Activated T-cell treated with anti-CD3 and anti-CD28 coated beads, Interleukin-2, amount 50 U/mL, for 4 hours (primary cell): ENCODE measurements around the gene FZD10. TPM values are rescaled to one million over a fixed set of nuclear protein-coding genes. Genes with fewer than 3 reads are reported as not detected.

Experiments
- ATAC-seq, 2 donors: fragments of 200-7000 bp; cut with Tn5 transposase; one replicate each; pipeline ENCODE4 v1.10.0; 2021
- DNase-seq: peaks from one replicate; pipeline ENCODE4 v3.0.0-alpha.2; 2020
- H3K27me3 Mint-ChIP-seq: one replicate; pipeline ENCODE4 v1.8.0; 2021; ENCODE audit warnings: low read depth, mixed read lengths
- H3K36me3 Mint-ChIP-seq: one replicate; pipeline ENCODE4 v1.8.0; 2022; ENCODE audit warnings: mixed read lengths; ENCODE audit not compliant: insufficient read depth
- H3K4me1 Mint-ChIP-seq: one replicate; pipeline ENCODE4 v1.8.0; 2021; ENCODE audit warnings: low read depth, mixed read lengths
- H3K4me3 Mint-ChIP-seq: one replicate; pipeline ENCODE4 v1.8.0; 2021; ENCODE audit warnings: mild to moderate bottlenecking, moderate library complexity, mixed read lengths
- H3K9me3 Mint-ChIP-seq: one replicate; pipeline ENCODE4 v1.8.0; 2021; ENCODE audit warnings: mixed read lengths
- total RNA-seq, 3 donors: library from RNA; stranded (reverse); gene quantifications; one replicate each; pipeline ENCODE4 v1.2.1, GENCODE V29; 2021

Gene FZD10
- total RNA-seq, 3 donors from 2014 or later, result not detected

GRCh38 chr12:130155416-130156073 lies 6.7 kb upstream of the FZD10 start:
- DNase-seq, result no peak
- ATAC-seq, result no peak

DNA sequence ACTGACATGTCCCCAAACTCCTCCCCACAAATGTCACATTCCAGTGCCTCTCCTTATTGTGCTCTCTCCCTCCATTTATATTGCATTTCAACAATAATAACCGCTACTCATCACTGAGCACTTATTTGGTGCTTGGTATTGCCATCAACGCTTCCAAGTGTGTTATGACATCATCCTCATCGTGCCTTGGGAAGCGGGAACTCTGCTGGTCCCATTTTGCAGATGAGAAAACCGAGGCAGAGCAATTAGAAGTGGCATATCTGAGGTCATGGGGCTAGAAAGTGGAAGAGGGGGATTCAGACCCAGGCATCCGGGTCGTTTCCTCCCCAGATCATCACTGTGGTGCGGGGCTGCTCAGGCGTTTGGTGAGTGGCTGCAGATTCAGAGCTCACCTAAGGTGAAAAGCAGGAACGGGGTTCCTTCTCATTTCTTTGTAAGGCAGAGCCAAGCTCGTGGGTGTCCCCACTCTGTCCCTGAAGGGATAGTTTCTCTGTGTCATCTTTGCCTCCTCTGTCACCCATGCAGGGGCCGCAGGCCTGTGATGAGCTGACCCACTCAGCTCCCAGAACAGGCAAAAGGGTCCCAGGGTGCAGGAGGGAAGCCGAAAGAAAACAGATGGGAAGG lies 5.5 kb upstream of the FZD10 start:
- Mint-ChIP-seq H3K9me3 (no peaks in the 10 kb centered on the region), H3K27me3 (peaks cover 27% of the 10 kb centered on the region), H3K4me3 (no peak overlapping the region), H3K4me1 (no peaks in the 10 kb centered on the region), H3K36me3 (no peaks in the 10 kb centered on the region)
- DNase-seq (no peak), ATAC-seq (no peak)

More at GRCh38 chr12:130155416-130156073, 6.7 kb upstream of the FZD10 start:
- Mint-ChIP-seq H3K27me3 (peaks cover 24% of the 10 kb centered on the region), H3K4me1 (no peaks in the 10 kb centered on the region), H3K4me3 (no peak overlapping the region), H3K9me3 (no peaks in the 10 kb centered on the region), H3K36me3 (no peaks in the 10 kb centered on the region)

DNA sequence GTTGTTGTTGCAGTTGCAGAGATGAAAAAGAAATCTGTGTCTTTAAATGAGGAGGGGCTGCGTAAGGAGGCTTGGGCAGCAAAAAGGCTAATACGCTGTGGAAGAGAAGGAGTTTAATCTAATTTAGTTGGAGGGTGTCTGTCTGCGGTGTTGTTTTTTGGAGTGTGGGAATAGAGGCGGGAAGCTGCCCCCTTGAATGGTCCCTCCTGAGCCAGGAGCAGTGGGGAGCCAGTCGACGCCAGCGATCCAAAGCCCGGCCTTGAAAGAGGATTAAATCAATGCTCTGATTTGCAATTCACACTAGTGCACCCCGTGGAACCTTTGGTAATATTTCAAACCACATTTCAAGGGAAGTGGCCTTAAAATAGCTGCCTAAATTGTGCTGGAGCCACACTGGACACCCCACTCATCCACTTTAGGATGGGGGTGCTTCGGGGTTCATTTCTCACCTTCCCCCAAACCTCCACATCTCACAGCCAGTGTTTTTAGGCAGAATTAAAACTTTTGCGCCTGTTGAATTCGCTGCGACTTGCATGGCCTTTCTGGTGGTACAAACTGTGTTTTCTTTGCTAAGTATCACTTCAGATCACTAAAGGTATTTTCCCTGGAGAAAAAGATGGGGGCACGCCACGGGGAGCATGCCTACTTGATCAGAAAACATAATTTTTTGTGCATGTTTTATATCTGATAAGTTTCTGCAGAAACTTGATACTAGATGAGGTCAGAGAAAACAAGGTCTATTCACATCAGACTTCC lies 4.1 kb upstream of the FZD10 start:
- ATAC-seq (no peak), DNase-seq (no peak)
- no peak overlapping the region for H3K4me3 Mint-ChIP-seq
- H3K36me3 Mint-ChIP-seq, result no peaks in the 10 kb centered on the region
- H3K9me3 Mint-ChIP-seq, result no peaks in the 10 kb centered on the region
- no peaks in the 10 kb centered on the region for H3K4me1 Mint-ChIP-seq
- peaks cover 30% of the 10 kb centered on the region for H3K27me3 Mint-ChIP-seq

- Mint-ChIP-seq H3K36me3 (no peaks in the 10 kb centered on the region), H3K27me3 (peaks cover 34% of the 10 kb centered on the region), H3K9me3 (no peaks in the 10 kb centered on the region), H3K4me1 (no peaks in the 10 kb centered on the region), H3K4me3 (no peak overlapping the region)
- no peak for DNase-seq
- no peak for ATAC-seq
These were observed 3.6 kb upstream of the FZD10 start for GRCh38 chr12:130158754-130159059.

DNA sequence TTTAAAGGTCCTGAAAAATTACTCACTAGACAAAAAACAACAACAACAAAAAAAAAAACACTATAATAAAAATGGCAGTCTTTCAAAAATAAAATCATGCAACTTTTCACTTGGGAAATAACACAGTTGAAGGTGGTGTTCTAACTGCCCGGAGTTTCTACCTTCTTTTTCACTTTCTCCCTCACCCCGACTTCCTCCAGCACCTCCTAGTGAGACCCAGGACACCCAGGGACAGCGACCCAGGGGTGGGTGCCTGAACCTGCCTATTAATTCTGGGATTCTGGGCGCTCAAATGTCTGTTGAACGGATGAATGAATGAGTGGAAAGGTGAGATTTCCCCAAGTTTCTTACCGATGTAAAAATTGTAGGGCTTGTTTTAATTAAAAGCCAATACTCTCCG lies 2.0 kb upstream of the FZD10 start:
- Mint-ChIP-seq H3K4me1 (no peaks in the 10 kb centered on the region), H3K27me3 (peaks cover 40% of the 10 kb centered on the region)

GRCh38 chr12:130160711-130161231 lies 1.5 kb upstream of the FZD10 start:
- DNase-seq (no peak), ATAC-seq (no peak)
- Mint-ChIP-seq H3K4me3 (no peak overlapping the region), H3K36me3 (no peaks in the 10 kb centered on the region), H3K27me3 (peaks cover 39% of the 10 kb centered on the region), H3K9me3 (no peaks in the 10 kb centered on the region), H3K4me1 (no peaks in the 10 kb centered on the region)

More for the DNA sequence above, 2.0 kb upstream of the FZD10 start:
- DNase-seq, result no peak
- Mint-ChIP-seq H3K36me3 (no peaks in the 10 kb centered on the region), H3K9me3 (no peaks in the 10 kb centered on the region), H3K4me3 (no peak overlapping the region)
- ATAC-seq, result no peak

DNA sequence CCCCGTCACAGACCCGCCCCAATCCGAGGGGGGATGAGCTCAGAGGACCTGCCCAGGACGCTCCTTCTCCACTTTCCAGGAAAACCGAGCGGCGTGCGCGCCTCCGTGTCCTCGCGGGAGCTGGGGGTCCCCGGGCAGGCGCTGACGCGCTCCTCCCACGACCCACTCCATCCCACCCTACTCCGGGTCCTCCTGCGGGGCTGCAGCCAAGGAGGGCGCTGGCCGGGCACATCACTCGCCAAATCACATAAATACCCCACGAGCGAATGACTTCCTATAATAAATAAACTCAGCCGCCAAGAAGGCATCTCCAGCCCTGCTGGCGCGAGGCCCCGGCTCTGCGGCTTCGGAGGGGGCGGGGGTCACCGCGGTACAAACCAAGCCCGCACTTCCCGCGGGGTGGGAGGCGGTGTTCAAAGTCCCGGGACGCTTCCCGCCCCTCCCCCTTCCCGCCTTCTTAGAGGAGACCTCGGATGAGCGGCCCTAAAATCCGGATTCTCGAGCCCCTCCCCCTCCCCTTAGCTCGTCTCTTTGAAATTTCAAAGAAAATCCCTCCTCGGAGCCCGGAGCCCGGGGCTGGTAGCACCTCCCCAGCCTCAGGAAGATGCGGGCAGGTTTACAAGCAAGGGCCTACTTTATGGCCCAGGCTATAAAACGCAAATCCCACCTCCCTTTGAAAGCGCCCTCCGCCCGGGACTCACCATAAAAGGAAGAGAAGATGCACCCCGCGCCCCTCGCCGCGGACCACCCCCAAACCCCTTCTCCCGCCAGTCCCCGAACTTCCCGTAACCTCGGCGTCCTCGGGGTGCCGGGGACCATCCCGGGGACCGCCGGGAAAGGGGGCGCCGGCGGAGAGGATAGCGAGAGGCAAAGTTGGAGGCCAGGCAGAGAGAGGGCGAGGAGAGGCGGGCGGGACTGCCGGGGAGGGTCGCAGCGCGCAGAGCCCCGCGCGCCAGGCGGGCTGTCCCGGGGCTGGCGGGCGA lies 712 bp upstream of the FZD10 start:
- H3K4me3 Mint-ChIP-seq, result no peak overlapping the region
- H3K27me3 Mint-ChIP-seq, result peaks cover 39% of the 10 kb centered on the region
- DNase-seq (no peak), ATAC-seq (peak in 1 of 2 donors; percentile 23)
- H3K36me3 Mint-ChIP-seq, result no peaks in the 10 kb centered on the region
- no peaks in the 10 kb centered on the region for H3K4me1 Mint-ChIP-seq
- H3K9me3 Mint-ChIP-seq, result no peaks in the 10 kb centered on the region

DNA sequence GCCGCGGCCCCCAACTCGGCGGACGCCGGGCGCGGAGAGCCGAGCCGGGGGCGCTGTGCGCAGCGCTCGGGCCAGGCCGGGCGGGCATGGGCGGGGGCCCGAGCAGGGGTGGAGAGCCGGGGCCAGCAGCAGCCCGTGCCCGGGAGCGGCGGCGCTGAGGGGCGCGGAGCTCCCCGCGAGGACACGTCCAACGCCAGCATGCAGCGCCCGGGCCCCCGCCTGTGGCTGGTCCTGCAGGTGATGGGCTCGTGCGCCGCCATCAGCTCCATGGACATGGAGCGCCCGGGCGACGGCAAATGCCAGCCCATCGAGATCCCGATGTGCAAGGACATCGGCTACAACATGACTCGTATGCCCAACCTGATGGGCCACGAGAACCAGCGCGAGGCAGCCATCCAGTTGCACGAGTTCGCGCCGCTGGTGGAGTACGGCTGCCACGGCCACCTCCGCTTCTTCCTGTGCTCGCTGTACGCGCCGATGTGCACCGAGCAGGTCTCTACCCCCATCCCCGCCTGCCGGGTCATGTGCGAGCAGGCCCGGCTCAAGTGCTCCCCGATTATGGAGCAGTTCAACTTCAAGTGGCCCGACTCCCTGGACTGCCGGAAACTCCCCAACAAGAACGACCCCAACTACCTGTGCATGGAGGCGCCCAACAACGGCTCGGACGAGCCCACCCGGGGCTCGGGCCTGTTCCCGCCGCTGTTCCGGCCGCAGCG lies 639 bp downstream of the FZD10 start:
- no peak for DNase-seq

DNA sequence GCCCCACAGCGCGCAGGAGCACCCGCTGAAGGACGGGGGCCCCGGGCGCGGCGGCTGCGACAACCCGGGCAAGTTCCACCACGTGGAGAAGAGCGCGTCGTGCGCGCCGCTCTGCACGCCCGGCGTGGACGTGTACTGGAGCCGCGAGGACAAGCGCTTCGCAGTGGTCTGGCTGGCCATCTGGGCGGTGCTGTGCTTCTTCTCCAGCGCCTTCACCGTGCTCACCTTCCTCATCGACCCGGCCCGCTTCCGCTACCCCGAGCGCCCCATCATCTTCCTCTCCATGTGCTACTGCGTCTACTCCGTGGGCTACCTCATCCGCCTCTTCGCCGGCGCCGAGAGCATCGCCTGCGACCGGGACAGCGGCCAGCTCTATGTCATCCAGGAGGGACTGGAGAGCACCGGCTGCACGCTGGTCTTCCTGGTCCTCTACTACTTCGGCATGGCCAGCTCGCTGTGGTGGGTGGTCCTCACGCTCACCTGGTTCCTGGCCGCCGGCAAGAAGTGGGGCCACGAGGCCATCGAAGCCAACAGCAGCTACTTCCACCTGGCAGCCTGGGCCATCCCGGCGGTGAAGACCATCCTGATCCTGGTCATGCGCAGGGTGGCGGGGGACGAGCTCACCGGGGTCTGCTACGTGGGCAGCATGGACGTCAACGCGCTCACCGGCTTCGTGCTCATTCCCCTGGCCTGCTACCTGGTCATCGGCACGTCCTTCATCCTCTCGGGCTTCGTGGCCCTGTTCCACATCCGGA lies 1.4 kb downstream of the FZD10 start:
- Mint-ChIP-seq H3K27me3 (peaks cover 38% of the 10 kb centered on the region), H3K36me3 (no peaks in the 10 kb centered on the region), H3K9me3 (no peaks in the 10 kb centered on the region), H3K4me1 (no peaks in the 10 kb centered on the region), H3K4me3 (no peak overlapping the region)
- DNase-seq (no peak), ATAC-seq (no peak)

More for the DNA sequence above, 639 bp downstream of the FZD10 start:
- ATAC-seq, result peak in 1 of 2 donors; percentile 23
- Mint-ChIP-seq H3K4me1 (no peaks in the 10 kb centered on the region), H3K27me3 (peaks cover 34% of the 10 kb centered on the region), H3K9me3 (no peaks in the 10 kb centered on the region), H3K36me3 (no peaks in the 10 kb centered on the region), H3K4me3 (peak overlapping the region; percentile 51)

- Mint-ChIP-seq H3K9me3 (no peaks in the 10 kb centered on the region), H3K4me1 (no peaks in the 10 kb centered on the region), H3K4me3 (no peak overlapping the region), H3K36me3 (no peaks in the 10 kb centered on the region), H3K27me3 (peaks cover 40% of the 10 kb centered on the region)
- DNase-seq (no peak), ATAC-seq (no peak)
These were observed 1.9 kb downstream of the FZD10 start for GRCh38 chr12:130164216-130164542.

GRCh38 chr12:130164936-130165335 lies 2.7 kb downstream of the FZD10 start:
- ATAC-seq (no peak), DNase-seq (no peak)
- peaks cover 41% of the 10 kb centered on the region for H3K27me3 Mint-ChIP-seq
- no peaks in the 10 kb centered on the region for H3K9me3 Mint-ChIP-seq
- H3K36me3 Mint-ChIP-seq, result no peaks in the 10 kb centered on the region
- H3K4me1 Mint-ChIP-seq, result no peaks in the 10 kb centered on the region
- no peak overlapping the region for H3K4me3 Mint-ChIP-seq

DNA sequence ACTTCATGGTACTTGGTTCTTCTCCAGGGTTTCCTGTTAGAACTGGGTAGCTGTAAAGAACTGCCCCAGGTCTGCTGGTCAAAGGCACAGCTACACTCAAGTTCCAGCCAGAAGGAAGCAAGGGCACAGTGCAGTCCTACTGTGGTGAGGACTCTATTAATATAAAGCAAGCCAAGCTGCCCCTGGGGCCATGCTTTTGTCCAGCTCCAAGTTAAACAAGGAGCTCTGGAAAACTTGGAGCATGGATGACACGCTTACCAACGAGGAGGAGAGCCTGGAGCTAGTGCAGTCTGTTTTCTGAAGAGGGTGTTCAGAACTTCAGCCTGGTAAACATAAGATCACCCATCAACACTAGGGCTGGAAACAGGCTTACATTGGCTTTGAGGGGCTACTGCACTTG lies 4.0 kb downstream of the FZD10 start:
- H3K9me3 Mint-ChIP-seq, result no peaks in the 10 kb centered on the region
- peaks cover 42% of the 10 kb centered on the region for H3K27me3 Mint-ChIP-seq
- no peaks in the 10 kb centered on the region for H3K4me1 Mint-ChIP-seq

DNA sequence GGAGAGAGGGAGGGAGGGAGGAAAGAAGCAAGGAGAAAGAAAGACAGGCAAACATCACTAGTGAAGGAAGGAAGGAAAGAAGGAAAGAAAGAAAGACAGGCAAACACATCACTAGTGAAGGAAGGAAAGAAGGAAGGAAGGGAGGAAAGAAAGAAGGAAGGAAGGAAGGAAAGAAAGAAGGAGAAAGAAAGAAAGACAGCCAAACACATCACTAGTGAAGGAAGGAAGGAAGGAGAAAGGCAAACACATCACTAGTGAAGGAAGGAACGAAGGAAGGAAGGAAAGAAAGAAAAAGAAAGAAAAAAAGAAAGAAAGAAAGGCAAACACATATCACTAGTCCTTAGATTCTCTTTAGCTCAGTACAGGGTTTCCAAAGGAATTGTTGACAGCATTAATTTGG lies 5.3 kb downstream of the FZD10 start:
- no peaks in the 10 kb centered on the region for H3K9me3 Mint-ChIP-seq
- no peaks in the 10 kb centered on the region for H3K36me3 Mint-ChIP-seq
- H3K4me1 Mint-ChIP-seq, result no peaks in the 10 kb centered on the region
- H3K27me3 Mint-ChIP-seq, result peaks cover 39% of the 10 kb centered on the region
- no peak for ATAC-seq
- no peak overlapping the region for H3K4me3 Mint-ChIP-seq
- no peak for DNase-seq

More for the DNA sequence above, 4.0 kb downstream of the FZD10 start:
- no peak for DNase-seq
- ATAC-seq, result no peak
- Mint-ChIP-seq H3K4me3 (no peak overlapping the region), H3K36me3 (no peaks in the 10 kb centered on the region)
